ENCODE measurements around the gene GK. TPM values are rescaled to one million over a fixed set of nuclear protein-coding genes. Genes with fewer than 3 reads are reported as not detected.
A peak's percentile ranks its signal among the peaks of the same experiment; 100 is the strongest.
"Not testable (repeated sequence)": the region's sequence is repeated elsewhere in the genome, so short reads cannot be mapped to it uniquely, and the experiment has no call there.

GK gene
- total RNA-seq, 1 donor from 2014 or later, result 67.0 TPM

GRCh38 chrX:30637874-30638815 is 15.1 kb upstream of the GK start:
- Mint-ChIP-seq H3K36me3 (ENCODE audit: low read depth) (peaks cover 2% of the 10 kb centered on the region), H3K9me3 (no peaks in the 10 kb centered on the region), H3K27me3 (no peaks in the 10 kb centered on the region), H3K27ac (no peak overlapping the region), H3K4me1 (peaks cover 16% of the 10 kb centered on the region), H3K4me3 (no peak overlapping the region)
- intact Hi-C loops (cut with micrococcal nuclease), result loop anchor here (5.0 kb wide), 1 partner anchor 184 kb away; no protein-coding TSS in a partner anchor
- no peak for DNase-seq

GRCh38 chrX:30639702-30640101 is 13.5 kb upstream of the GK start:
- H3K36me3 Mint-ChIP-seq (ENCODE audit: low read depth); DNase-seq; H3K27ac Mint-ChIP-seq; H3K4me3 Mint-ChIP-seq; H3K27me3 Mint-ChIP-seq; H3K9me3 Mint-ChIP-seq: not testable (repeated sequence)
- H3K4me1 Mint-ChIP-seq, result peaks cover 21% of the 10 kb centered on the region
- intact Hi-C loops (cut with micrococcal nuclease), result loop anchor here (5.0 kb wide), 1 partner anchor 183 kb away; no protein-coding TSS in a partner anchor

GRCh38 chrX:30642642-30643041 is 10.6 kb upstream of the GK start:
- H3K36me3 Mint-ChIP-seq (ENCODE audit: low read depth), result peaks cover 2% of the 10 kb centered on the region
- H3K9me3 Mint-ChIP-seq, result no peaks in the 10 kb centered on the region
- H3K4me3 Mint-ChIP-seq, result no peak overlapping the region
- peaks cover 23% of the 10 kb centered on the region for H3K4me1 Mint-ChIP-seq
- intact Hi-C loops (cut with micrococcal nuclease), result loop anchor here (1.0 kb wide), 2 partner anchors 10 to 17 kb away; no protein-coding TSS in a partner anchor
- H3K27ac Mint-ChIP-seq, result peak overlapping the region; percentile 83
- DNase-seq, result no peak
- no peaks in the 10 kb centered on the region for H3K27me3 Mint-ChIP-seq

- peaks cover 23% of the 10 kb centered on the region for H3K4me1 Mint-ChIP-seq
- H3K27ac Mint-ChIP-seq, result peak overlapping the region; percentile 91
- intact Hi-C loops (cut with micrococcal nuclease), result loop anchor here (1.0 kb wide), 2 partner anchors 9 to 16 kb away; no protein-coding TSS in a partner anchor
- DNase-seq, result peak; percentile 65
- H3K9me3 Mint-ChIP-seq, result no peaks in the 10 kb centered on the region
- H3K4me3 Mint-ChIP-seq, result peak overlapping the region; percentile 9
- no peaks in the 10 kb centered on the region for H3K27me3 Mint-ChIP-seq
- H3K36me3 Mint-ChIP-seq (ENCODE audit: low read depth), result peaks cover 2% of the 10 kb centered on the region
Measured at GRCh38 chrX:30643313-30643821, 9.9 kb upstream of the GK start.

- no peaks in the 10 kb centered on the region for H3K27me3 Mint-ChIP-seq
- H3K27ac Mint-ChIP-seq, result peak overlapping the region; percentile 94
- H3K9me3 Mint-ChIP-seq, result no peaks in the 10 kb centered on the region
- peaks cover 18% of the 10 kb centered on the region for H3K4me1 Mint-ChIP-seq
- H3K36me3 Mint-ChIP-seq (ENCODE audit: low read depth), result peaks cover 2% of the 10 kb centered on the region
- intact Hi-C loops (cut with micrococcal nuclease), result loop anchor here (1.0 to 10.0 kb wide), 3 partner anchors 9 to 445 kb away; no protein-coding TSS in a partner anchor
- peak; percentile 76 for DNase-seq
- peak overlapping the region; percentile 39 for H3K4me3 Mint-ChIP-seq
Measured at GRCh38 chrX:30649859-30650258, 3.4 kb upstream of the GK start.

GRCh38 chrX:30652527-30653414 is 452 bp upstream of the GK start:
- H3K4me3 Mint-ChIP-seq, result peak overlapping the region; percentile 92
- H3K4me1 Mint-ChIP-seq, result peaks cover 33% of the 10 kb centered on the region
- peaks cover 19% of the 10 kb centered on the region for H3K36me3 Mint-ChIP-seq (ENCODE audit: low read depth)
- H3K9me3 Mint-ChIP-seq, result no peaks in the 10 kb centered on the region
- DNase-seq, result peak; percentile 97
- H3K27ac Mint-ChIP-seq, result peak overlapping the region; percentile 99
- H3K27me3 Mint-ChIP-seq, result no peaks in the 10 kb centered on the region
- intact Hi-C loops (cut with micrococcal nuclease), result loop anchor here (1.0 to 10.0 kb wide), 3 partner anchors 9 to 442 kb away; no protein-coding TSS in a partner anchor

- Mint-ChIP-seq H3K4me1 (peaks cover 40% of the 10 kb centered on the region), H3K27ac (peak overlapping the region; percentile 93), H3K36me3 (ENCODE audit: low read depth) (peaks cover 25% of the 10 kb centered on the region), H3K4me3 (peak overlapping the region; percentile 92)
- intact Hi-C loops (cut with micrococcal nuclease), result loop anchor here (5.0 to 10.0 kb wide), 2 partner anchors 178 to 440 kb away; no protein-coding TSS in a partner anchor
- DNase-seq, H3K27me3 Mint-ChIP-seq, H3K9me3 Mint-ChIP-seq: not testable (repeated sequence)
Measured at GRCh38 chrX:30654386-30654785, 1.2 kb downstream of the GK start.

- H3K27ac Mint-ChIP-seq, result peak overlapping the region; percentile 74
- peaks cover 26% of the 10 kb centered on the region for H3K36me3 Mint-ChIP-seq (ENCODE audit: low read depth)
- intact Hi-C loops (cut with micrococcal nuclease), result loop anchor here (5.0 to 10.0 kb wide), 2 partner anchors 177 to 440 kb away; no protein-coding TSS in a partner anchor
- no peaks in the 10 kb centered on the region for H3K27me3 Mint-ChIP-seq
- H3K4me1 Mint-ChIP-seq, result peaks cover 36% of the 10 kb centered on the region
- H3K4me3 Mint-ChIP-seq, result peak overlapping the region; percentile 92
- peak; percentile 56 for DNase-seq
- H3K9me3 Mint-ChIP-seq, result no peaks in the 10 kb centered on the region
Measured at GRCh38 chrX:30654989-30655607, 1.9 kb downstream of the GK start.

GRCh38 chrX:30655991-30656390 is 2.8 kb downstream of the GK start:
- peaks cover 27% of the 10 kb centered on the region for H3K36me3 Mint-ChIP-seq (ENCODE audit: low read depth)
- H3K4me3 Mint-ChIP-seq, result peak overlapping the region; percentile 92
- intact Hi-C loops (cut with micrococcal nuclease), result loop anchor here (10.0 kb wide), 1 partner anchor 439 kb away; no protein-coding TSS in a partner anchor
- H3K4me1 Mint-ChIP-seq, result peaks cover 34% of the 10 kb centered on the region
- DNase-seq, result no peak
- no peaks in the 10 kb centered on the region for H3K27me3 Mint-ChIP-seq
- peak overlapping the region; percentile 74 for H3K27ac Mint-ChIP-seq
- H3K9me3 Mint-ChIP-seq, result no peaks in the 10 kb centered on the region

- intact Hi-C loops (cut with micrococcal nuclease), result loop anchor here (2.0 to 10.0 kb wide), 3 partner anchors 81 to 437 kb away; partner anchors contain the start of genes TAB3 and TASL
- H3K4me3 Mint-ChIP-seq, result peak overlapping the region; percentile 64
- peaks cover 35% of the 10 kb centered on the region for H3K4me1 Mint-ChIP-seq
- peak; percentile 55 for DNase-seq
- H3K27ac Mint-ChIP-seq, result peak overlapping the region; percentile 88
- no peaks in the 10 kb centered on the region for H3K27me3 Mint-ChIP-seq
- no peaks in the 10 kb centered on the region for H3K9me3 Mint-ChIP-seq
- H3K36me3 Mint-ChIP-seq (ENCODE audit: low read depth), result peaks cover 33% of the 10 kb centered on the region
Measured at GRCh38 chrX:30657196-30658161, 4.3 kb downstream of the GK start.

GRCh38 chrX:30659421-30659820 is 6.2 kb downstream of the GK start:
- DNase-seq, result peak; percentile 59
- peaks cover 34% of the 10 kb centered on the region for H3K36me3 Mint-ChIP-seq (ENCODE audit: low read depth)
- intact Hi-C loops (cut with micrococcal nuclease), result loop anchor here (1.0 to 10.0 kb wide), 6 partner anchors 9 to 435 kb away; partner anchors contain the start of genes TAB3 and TASL
- H3K4me1 Mint-ChIP-seq, result peaks cover 35% of the 10 kb centered on the region
- peak overlapping the region; percentile 88 for H3K27ac Mint-ChIP-seq
- H3K27me3 Mint-ChIP-seq, result no peaks in the 10 kb centered on the region
- H3K9me3 Mint-ChIP-seq, result no peaks in the 10 kb centered on the region
- peak overlapping the region; percentile 49 for H3K4me3 Mint-ChIP-seq

GRCh38 chrX:30661228-30661627 is 8.0 kb downstream of the GK start:
- H3K36me3 Mint-ChIP-seq (ENCODE audit: low read depth), result peaks cover 29% of the 10 kb centered on the region
- H3K4me1 Mint-ChIP-seq, result peaks cover 29% of the 10 kb centered on the region
- no peaks in the 10 kb centered on the region for H3K9me3 Mint-ChIP-seq
- no peaks in the 10 kb centered on the region for H3K27me3 Mint-ChIP-seq
- H3K4me3 Mint-ChIP-seq, result peak overlapping the region; percentile 11
- DNase-seq, result no peak
- intact Hi-C loops (cut with micrococcal nuclease), result no loop called here
- peak overlapping the region; percentile 78 for H3K27ac Mint-ChIP-seq
